CD4-positive, alpha-beta T cell treated with Interleukin-6 for 4 hours (primary cell): ENCODE results near the gene MTOR.
"Not testable (repeated sequence)": the region's sequence is repeated elsewhere in the genome, so short reads cannot be mapped to it uniquely, and the experiment has no call there.

Source experiments
- DNase-seq: peaks from one replicate; pipeline ENCODE4 v3.0.0-alpha.2; 2020; ENCODE audit warnings: mixed read lengths

The MTOR gene

GRCh38 chr1:11144570-11145256, 117.6 kb downstream of the MTOR start:
- no peak for DNase-seq

GRCh38 chr1:11143907-11144306, 118.4 kb downstream of the MTOR start:
- DNase-seq, result no peak

- DNase-seq, result no peak
Observed at GRCh38 chr1:11143401-11143800, 119.0 kb downstream of the MTOR start.

GRCh38 chr1:11142618-11143391, 119.5 kb downstream of the MTOR start:
- no peak for DNase-seq

GRCh38 chr1:11138952-11139351, 123.4 kb downstream of the MTOR start:
- no peak for DNase-seq

GRCh38 chr1:11138029-11138428, 124.3 kb downstream of the MTOR start:
- DNase-seq, result no peak

- no peak for DNase-seq
Observed at GRCh38 chr1:11134898-11135266, 127.5 kb downstream of the MTOR start.

- no peak for DNase-seq
Observed at GRCh38 chr1:11134251-11134897, 128.0 kb downstream of the MTOR start.

GRCh38 chr1:11132563-11133293, 129.6 kb downstream of the MTOR start:
- DNase-seq, result no peak

- no peak for DNase-seq
Observed at GRCh38 chr1:11131816-11132215, 130.5 kb downstream of the MTOR start.

- no peak for DNase-seq
Observed at GRCh38 chr1:11130406-11130805, 131.9 kb downstream of the MTOR start.

- no peak for DNase-seq
Observed at GRCh38 chr1:11129649-11130390, 132.5 kb downstream of the MTOR start.

- DNase-seq, result no peak
Observed at GRCh38 chr1:11126569-11126968, 135.8 kb downstream of the MTOR start.

- no peak for DNase-seq
Observed at GRCh38 chr1:11125931-11126330, 136.4 kb downstream of the MTOR start.

GRCh38 chr1:11124965-11125364, 137.4 kb downstream of the MTOR start:
- no peak for DNase-seq

- DNase-seq, result no peak
Observed at GRCh38 chr1:11116318-11116717, 146.0 kb downstream of the MTOR start.

- DNase-seq, result no peak
Observed at GRCh38 chr1:11114966-11115365, 147.4 kb downstream of the MTOR start.

- no peak for DNase-seq
Observed at GRCh38 chr1:11109047-11109760, 153.1 kb downstream of the MTOR start.

- no peak for DNase-seq
Observed at GRCh38 chr1:11107599-11107998, 154.8 kb downstream of the MTOR start.

GRCh38 chr1:11105586-11105985, 156.8 kb downstream of the MTOR start:
- DNase-seq, result no peak

- no peak for DNase-seq
Observed at GRCh38 chr1:11101347-11101746, 161.0 kb downstream of the MTOR start.

- not testable (repeated sequence) for DNase-seq
Observed at GRCh38 chr1:11100806-11101205, 161.5 kb downstream of the MTOR start.
